Measurements from ENCODE around the gene LHX2. TPM values are rescaled to one million over a fixed set of nuclear protein-coding genes. Genes with fewer than 3 reads are reported as not detected.

Gene LHX2
- total RNA-seq, 2 donors from 2014 or later, result 0.31 TPM; not detected in 1

- no peak for DNase-seq (ENCODE audit: low spot score)
- H3K4me1 ChIP-seq, result no peaks in the 10 kb centered on the region
- no peaks in the 10 kb centered on the region for H3K36me3 ChIP-seq
- H3K9me3 ChIP-seq, result no peaks in the 10 kb centered on the region
- no peak for TF ChIP-seq CTCF (IDR thresholded peaks at IDR 0.05)
- no peaks in the 10 kb centered on the region for H3K27me3 ChIP-seq
- H3K4me3 ChIP-seq, result no peak overlapping the region
- H3K27ac ChIP-seq, result no peak overlapping the region
These were observed 50.6 kb downstream of the LHX2 start for GRCh38 chr9:124062172-124062571.

- no peaks in the 10 kb centered on the region for H3K36me3 ChIP-seq
- no peak overlapping the region for H3K27ac ChIP-seq
- no peak overlapping the region for H3K4me3 ChIP-seq
- DNase-seq (ENCODE audit: low spot score), result no peak
- no peaks in the 10 kb centered on the region for H3K27me3 ChIP-seq
- TF ChIP-seq CTCF (IDR thresholded peaks at IDR 0.05), result no peak
- no peaks in the 10 kb centered on the region for H3K9me3 ChIP-seq
- no peaks in the 10 kb centered on the region for H3K4me1 ChIP-seq
These were observed 55.4 kb downstream of the LHX2 start for GRCh38 chr9:124066783-124067577.

GRCh38 chr9:124068251-124068650, 56.7 kb downstream of the LHX2 start:
- no peak for TF ChIP-seq CTCF (IDR thresholded peaks at IDR 0.05)
- Histone ChIP-seq H3K36me3 (no peaks in the 10 kb centered on the region), H3K4me1 (no peaks in the 10 kb centered on the region), H3K27me3 (no peaks in the 10 kb centered on the region), H3K9me3 (no peaks in the 10 kb centered on the region), H3K27ac (no peak overlapping the region), H3K4me3 (no peak overlapping the region)
- no peak for DNase-seq (ENCODE audit: low spot score)

GRCh38 chr9:124074746-124075145, 63.2 kb downstream of the LHX2 start:
- Histone ChIP-seq H3K27me3 (no peaks in the 10 kb centered on the region), H3K27ac (no peak overlapping the region), H3K4me3 (no peak overlapping the region), H3K9me3 (no peaks in the 10 kb centered on the region), H3K36me3 (no peaks in the 10 kb centered on the region), H3K4me1 (no peaks in the 10 kb centered on the region)
- no peak for DNase-seq (ENCODE audit: low spot score)
- no peak for TF ChIP-seq CTCF (IDR thresholded peaks at IDR 0.05)

GRCh38 chr9:124075761-124076160, 64.2 kb downstream of the LHX2 start:
- no peak for TF ChIP-seq CTCF (IDR thresholded peaks at IDR 0.05)
- no peaks in the 10 kb centered on the region for H3K9me3 ChIP-seq
- DNase-seq (ENCODE audit: low spot score), result no peak

More at GRCh38 chr9:124075761-124076160, 64.2 kb downstream of the LHX2 start:
- no peaks in the 10 kb centered on the region for H3K4me1 ChIP-seq
- no peak overlapping the region for H3K4me3 ChIP-seq
- no peaks in the 10 kb centered on the region for H3K27me3 ChIP-seq
- no peaks in the 10 kb centered on the region for H3K36me3 ChIP-seq
- no peak overlapping the region for H3K27ac ChIP-seq
